ENCODE measurements around the gene TFDP1.

GRCh38 chr13:113625965-113626721, 41.6 kb downstream of the TFDP1 start:
- TF ChIP-seq CTCF (IDR thresholded peaks at IDR 0.05) (no peak), POLR2A (IDR thresholded peaks at IDR 0.05) (no peak)

Data from right lobe of liver (tissue), 4 donors.